Endothelial cell of umbilical vein (primary cell): ENCODE results near the gene NOBOX. TPM values are rescaled to one million over a fixed set of nuclear protein-coding genes. Genes with fewer than 3 reads are reported as not detected.

ENCODE experiments used
- polyA plus RNA-seq, 4 experiments: library from polyadenylated mRNA; depleted of rRNA in 3 of 4; stranded (reverse) in 3 of 4; unstranded in 1 of 4; fragments of >200 nt; gene quantifications; 2 replicates each; pipeline versions ENCODE4 v1.2.1 to v1.2.3, GENCODE V29; 2011 to 2012; ENCODE audit warnings: missing spikeins in 1 of 4
- small RNA-seq: library from RNA; depleted of rRNA; stranded (forward); fragments of <200 nt; gene quantifications from one replicate; pipeline ENCODE3, GENCODE V24; 2012; ENCODE audit warnings: low replicate concordance, low read depth; ENCODE audit not compliant: insufficient read depth, insufficient read length
- total RNA-seq: library from RNA; stranded (reverse); gene quantifications from 2 replicates; pipeline ENCODE4 v1.2.3, GENCODE V29; 2021

The NOBOX gene
- total and polyA plus RNA-seq, 2 donors (not counting 3 experiments of a cell fraction or from before 2014, with no cell fraction given): not detected

Small RNA genes within 50 kb of the gene (small RNA-seq; reads per million reads assigned to genes)
- gene RNU6ATAC40P: not detected

Other genes starting within 250 kb of the NOBOX start
- gene CTAGE4, start 220.2 kb downstream of the NOBOX start, total RNA-seq: 0.30 TPM in 1 of 2 replicates, not detected in the other
- 0.03 and 0.04 TPM in 2 replicates for gene CTAGE4, start 220.2 kb downstream of the NOBOX start, polyA plus RNA-seq
- 0.48 and 0.82 TPM in 2 replicates for gene ARHGEF35, start 207.9 kb downstream of the NOBOX start, total RNA-seq
- not detected in 2 replicates for gene ARHGEF35, start 207.9 kb downstream of the NOBOX start, polyA plus RNA-seq
- gene OR2A42, start 164.1 kb downstream of the NOBOX start, total RNA-seq: not detected in 2 replicates
- not detected in 2 replicates for gene OR2A42, start 164.1 kb downstream of the NOBOX start, polyA plus RNA-seq
- 0.21 TPM in 1 of 2 replicates, not detected in the other for gene OR2A7, start 138.9 kb downstream of the NOBOX start, total RNA-seq
- 0.10 and 0.33 TPM in 2 replicates for gene OR2A7, start 138.9 kb downstream of the NOBOX start, polyA plus RNA-seq
- 0.30 and 0.49 TPM in 2 replicates for gene CTAGE8, start 134.4 kb downstream of the NOBOX start, total RNA-seq
- 0.03 and 0.06 TPM in 2 replicates for gene CTAGE8, start 134.4 kb downstream of the NOBOX start, polyA plus RNA-seq
- gene OR2A1, start 91.3 kb downstream of the NOBOX start, total RNA-seq: not detected in 2 replicates
- 0.02 and 0.14 TPM in 2 replicates for gene OR2A1, start 91.3 kb downstream of the NOBOX start, polyA plus RNA-seq
- 0.88 and 1.5 TPM in 2 replicates for gene ARHGEF5, start 48.3 kb downstream of the NOBOX start, total RNA-seq
- gene ARHGEF5, start 48.3 kb downstream of the NOBOX start, polyA plus RNA-seq: 1.1 TPM in 2 replicates